H1 (cell line): ENCODE data around the gene GABRG3. TPM values are rescaled to one million over a fixed set of nuclear protein-coding genes. Genes with fewer than 3 reads are reported as not detected.

Source experiments
- CTCF ChIA-PET: fragments of 300-600 bp; sonication (Branson Sonifier 250); formaldehyde crosslinking; loops from one replicate; lab custom pipeline; 2021; ENCODE audit not compliant: partially characterized antibody; lab: Charles Lee
- POLR2A ChIA-PET: fragments of 300-600 bp; sonication (Branson Sonifier 250); formaldehyde crosslinking; loops from one replicate; lab custom pipeline; 2021; ENCODE audit warnings: inconsistent platforms; ENCODE audit not compliant: partially characterized antibody; lab: Charles Lee
- DNase-seq, 2 experiments: peaks; one replicate each; pipeline versions ENCODE4 v3.0.0 to v3.0.0-alpha.2; 2010 to 2022; ENCODE audit warnings: low spot score in 2 of 2, low read depth in 1 of 2, mixed read lengths in 1 of 2
- FAIRE-seq: peaks from 2 replicates; lab custom pipeline; 2011; peaks lifted over from hg19 to GRCh38; lab: Jason Lieb, UNC
- H2AFZ ChIP-seq: 2 replicates; pipeline ENCODE4 v1.8.1; 2012; ENCODE audit warnings: low read length, inconsistent platforms
- H2AK5ac ChIP-seq: 2 replicates; pipeline ENCODE4 v1.6.1; 2013; ENCODE audit warnings: low read depth, low read length
- H2BK120ac ChIP-seq: replicated peaks from 2 replicates; pipeline ENCODE3; 2013; ENCODE audit warnings: low read depth, low read length, inconsistent platforms
- H2BK12ac ChIP-seq: 2 replicates; pipeline ENCODE4 v1.6.1; 2013; ENCODE audit warnings: low read depth, low read length
- H2BK15ac ChIP-seq: 2 replicates; pipeline ENCODE4 v1.6.1; 2013; ENCODE audit warnings: low read length
- H2BK20ac ChIP-seq: 2 replicates; pipeline ENCODE4 v1.6.1; 2013; ENCODE audit warnings: low read length
- H2BK5ac ChIP-seq: 2 replicates; pipeline ENCODE4 v1.6.1; 2013; ENCODE audit warnings: low read depth, low read length
- H3K14ac ChIP-seq: 2 replicates; pipeline ENCODE4 v1.6.1; 2013; ENCODE audit warnings: inconsistent platforms; ENCODE audit not compliant: insufficient read length
- H3K18ac ChIP-seq: 2 replicates; pipeline ENCODE4 v1.6.1; 2013; ENCODE audit warnings: low read length; ENCODE audit errors: extremely low read depth
- H3K23ac ChIP-seq: 2 replicates; pipeline ENCODE4 v1.6.1; 2013; ENCODE audit warnings: inconsistent platforms; ENCODE audit not compliant: insufficient read length
- H3K23me2 ChIP-seq: 2 replicates; pipeline ENCODE4 v1.6.1; 2013; ENCODE audit warnings: low read depth, low read length
- H3K27ac ChIP-seq: 2 replicates; pipeline ENCODE4 v1.6.1; 2011; ENCODE audit warnings: low read depth, low read length, inconsistent platforms
- H3K27me3 ChIP-seq, 4 experiments: replicated peaks in 1 of 4; 1 replicate in 1 of 4; 2 replicates in 3 of 4; pipeline versions ENCODE4 v1.6.1 to v1.8.1; 2011 to 2013; ENCODE audit warnings: low read length in 3 of 4, mild to moderate bottlenecking in 3 of 4, inconsistent platforms in 2 of 4, mixed read lengths in 2 of 4, moderate library complexity in 1 of 4; ENCODE audit not compliant: control insufficient read depth in 3 of 4, insufficient read depth in 3 of 4; ENCODE audit errors: extremely low read depth in 1 of 4
- H3K36me3 ChIP-seq, 4 experiments: 2 replicates each; pipeline versions ENCODE4 v1.6.1 to v1.8.1; 2011 to 2013; ENCODE audit warnings: mild to moderate bottlenecking in 4 of 4, low read length in 3 of 4, moderate library complexity in 2 of 4, control low read depth in 1 of 4, inconsistent platforms in 1 of 4; ENCODE audit not compliant: insufficient read depth in 4 of 4, control insufficient read depth in 2 of 4
- H3K4ac ChIP-seq: replicated peaks from 2 replicates; pipeline ENCODE3; 2013; ENCODE audit warnings: low read length, low read depth, mixed read lengths, inconsistent platforms; ENCODE audit not compliant: insufficient read length
- H3K4me1 ChIP-seq, 4 experiments: replicated peaks in 1 of 4; 1 replicate in 1 of 4; 2 replicates in 3 of 4; pipeline versions ENCODE4 v1.6.1 to v1.8.1; 2011 to 2013; ENCODE audit warnings: low read length in 3 of 4, inconsistent platforms in 2 of 4, mixed read lengths in 1 of 4; ENCODE audit not compliant: insufficient read depth in 4 of 4, control insufficient read depth in 3 of 4
- H3K4me2 ChIP-seq, 2 experiments: 2 replicates each; pipeline versions ENCODE4 v1.6.1 to v1.8.1; 2011 to 2013; ENCODE audit warnings: low read depth in 2 of 2, low read length in 2 of 2, control low read depth in 1 of 2, inconsistent platforms in 1 of 2, mild to moderate bottlenecking in 1 of 2; ENCODE audit not compliant: insufficient read depth in 1 of 2
- H3K4me3 ChIP-seq, 4 experiments: fragments of 200-600, 300-600 bp in 1 of 4; sonication (generic), shearing (Covaris generic), sonication (Bioruptor Twin) in 1 of 4; 2 replicates each; pipeline versions ENCODE4 v1.5.1 to v1.8.1; 2011 to 2016; ENCODE audit warnings: low read length in 4 of 4, low read depth in 3 of 4, control low read depth in 2 of 4, inconsistent platforms in 2 of 4, mild to moderate bottlenecking in 2 of 4, mixed read lengths in 1 of 4, moderate library complexity in 1 of 4; ENCODE audit not compliant: insufficient read depth in 2 of 4; ENCODE audit errors: extremely low read depth in 1 of 4
- H3K56ac ChIP-seq: replicated peaks from 2 replicates; pipeline ENCODE3; 2013; ENCODE audit warnings: low read depth, mild to moderate bottlenecking, mixed read lengths, low read length, inconsistent platforms; ENCODE audit not compliant: insufficient read length
- H3K79me1 ChIP-seq: 2 replicates; pipeline ENCODE4 v1.6.1; 2013; ENCODE audit warnings: low read depth, low read length, control low read depth
- H3K79me2 ChIP-seq, 2 experiments: 2 replicates each; pipeline versions ENCODE4 v1.6.1 to v1.8.1; 2012 to 2013; ENCODE audit warnings: low read length in 2 of 2, mild to moderate bottlenecking in 2 of 2, inconsistent platforms in 1 of 2; ENCODE audit not compliant: insufficient read depth in 2 of 2, control insufficient read depth in 1 of 2
- H3K9ac ChIP-seq, 4 experiments: replicated peaks in 1 of 4; 1 replicate in 1 of 4; 2 replicates in 3 of 4; pipeline versions ENCODE4 v1.6.1 to v1.8.1; 2011 to 2013; ENCODE audit warnings: low read depth in 3 of 4, low read length in 3 of 4, control low read depth in 2 of 4, mild to moderate bottlenecking in 2 of 4, moderate library complexity in 2 of 4, inconsistent platforms in 1 of 4; ENCODE audit errors: extremely low read depth in 1 of 4
- H3K9me3 ChIP-seq, 2 experiments: 2 replicates each; pipeline versions ENCODE4 v1.6.1 to v1.8.1; 2012 to 2013; ENCODE audit warnings: mild to moderate bottlenecking in 2 of 2, moderate library complexity in 2 of 2, control low read depth in 1 of 2, inconsistent platforms in 1 of 2, low read depth in 1 of 2, low read length in 1 of 2, mixed read lengths in 1 of 2; ENCODE audit not compliant: insufficient read depth in 2 of 2
- H4K20me1 ChIP-seq, 2 experiments: replicated peaks in 1 of 2; 2 replicates each; pipeline versions ENCODE3 to v1.8.1; 2011 to 2013; ENCODE audit warnings: inconsistent platforms in 2 of 2, low read length in 2 of 2, mild to moderate bottlenecking in 1 of 2; ENCODE audit not compliant: insufficient read depth in 2 of 2, control insufficient read depth in 1 of 2
- H4K5ac ChIP-seq: 2 replicates; pipeline ENCODE4 v1.6.1; 2013; ENCODE audit warnings: low read length, low read depth, mixed read lengths, inconsistent platforms; ENCODE audit not compliant: insufficient read length
- H4K8ac ChIP-seq: 2 replicates; pipeline ENCODE4 v1.8.0; 2013; ENCODE audit warnings: mild to moderate bottlenecking, moderate library complexity, low read length, inconsistent platforms; ENCODE audit not compliant: insufficient read depth; ENCODE audit errors: extremely low read depth
- H4K91ac ChIP-seq: replicated peaks from 2 replicates; pipeline ENCODE3; 2013; ENCODE audit warnings: low read length, mixed read lengths, inconsistent platforms; ENCODE audit not compliant: insufficient read length
- ASH2L ChIP-seq: fragments of 200-600, 300-600 bp; sonication (generic); IDR thresholded peaks from one replicate; pipeline ENCODE4 v1.7.1; 2017; ENCODE audit warnings: low read length
- ATF3 ChIP-seq: IDR thresholded peaks from 2 replicates; pipeline ENCODE4 v1.6.1; 2011; ENCODE audit warnings: low read depth, mild to moderate bottlenecking, low read length; ENCODE audit not compliant: insufficient read depth
- BACH1 ChIP-seq: IDR thresholded peaks from 2 replicates; pipeline ENCODE4 v1.6.1; 2012; ENCODE audit warnings: low read length, improper control_type of control experiment
- CBX8 ChIP-seq: fragments of 300-800, 300-1000 bp; sonication (generic); IDR thresholded peaks from 2 replicates; pipeline ENCODE4 v1.7.1; 2016; ENCODE audit warnings: low read depth, low read length, borderline replicate concordance
- KDM5A ChIP-seq: fragments of 200-600 bp; IDR thresholded peaks from 2 replicates; pipeline ENCODE4 v1.7.1; 2012; ENCODE audit warnings: mild to moderate bottlenecking, low read length, inconsistent platforms, mixed read lengths
- MAX ChIP-seq: IDR thresholded peaks from 2 replicates; pipeline ENCODE4 v1.6.1; 2012; ENCODE audit warnings: inconsistent platforms
- NANOG ChIP-seq: IDR thresholded peaks from 2 replicates; pipeline ENCODE4 v1.6.1; 2011; ENCODE audit warnings: low read length, low read depth, mild to moderate bottlenecking, inconsistent platforms; ENCODE audit not compliant: insufficient read depth, poor library complexity, severe bottlenecking
- POLR2A ChIP-seq, 2 experiments: IDR thresholded peaks; 1 replicate in 1 of 2; 2 replicates in 1 of 2; pipeline ENCODE4 v1.6.1; 2011; ENCODE audit warnings: low read depth in 2 of 2, low read length in 2 of 2, mild to moderate bottlenecking in 2 of 2; ENCODE audit errors: control extremely low read depth in 1 of 2
- SIN3A ChIP-seq, 2 experiments: IDR thresholded peaks in 1 of 2; conservative IDR thresholded peaks in 1 of 2; 2 replicates each; pipeline ENCODE4 v1.6.1; 2011 to 2012; ENCODE audit warnings: low read length in 2 of 2, improper control_type of control experiment in 1 of 2, low read depth in 1 of 2, mild to moderate bottlenecking in 1 of 2
- SIRT6 ChIP-seq: IDR thresholded peaks from one replicate; pipeline ENCODE4 v1.7.1; 2012; ENCODE audit warnings: low read length, inconsistent platforms
- SIX5 ChIP-seq: IDR thresholded peaks from 2 replicates; pipeline ENCODE4 v1.6.1; 2011; ENCODE audit warnings: mild to moderate bottlenecking, low read depth, low read length
- SUZ12 ChIP-seq: fragments of 200-600 bp; sonication (generic); IDR thresholded peaks from 2 replicates; pipeline ENCODE4 v1.6.1; 2012; ENCODE audit warnings: mild to moderate bottlenecking, inconsistent platforms, low read length, moderate library complexity, mixed read lengths
- TAF1 ChIP-seq: IDR thresholded peaks from 2 replicates; pipeline ENCODE4 v1.6.1; 2011; ENCODE audit warnings: mild to moderate bottlenecking, low read depth, low read length
- TCF12 ChIP-seq: IDR thresholded peaks from 2 replicates; pipeline ENCODE4 v1.6.1; 2011; ENCODE audit warnings: low read depth, mild to moderate bottlenecking, low read length
- ZNF274 ChIP-seq: IDR thresholded peaks from 2 replicates; pipeline ENCODE4 v1.7.0; 2012; ENCODE audit warnings: low read length, borderline replicate concordance; ENCODE audit errors: extremely low read depth
- WGBS, 2 experiments: shearing (Covaris generic) in 1 of 2; methylation state at CpG; one replicate each; pipeline versions ENCODE4 v1.1.6 to v1.1.7; 2013 to 2015; ENCODE audit warnings: low lambda C conversion rate in 2 of 2, mixed read lengths in 2 of 2, inconsistent platforms in 1 of 2, low coverage in 1 of 2, missing lambda C conversion rate in 1 of 2; ENCODE audit not compliant: insufficient replicate concordance in 2 of 2, insufficient coverage in 1 of 2, insufficient read length in 1 of 2; ENCODE audit errors: extremely low coverage in 1 of 2, missing lambda C conversion rate in 1 of 2; 5-methylcytosine and 5-hydroxymethylcytosine counted together
- polyA plus RNA-seq, 7 experiments: library from polyadenylated mRNA; depleted of rRNA in 3 of 7; stranded (reverse) in 5 of 7; unstranded in 2 of 7; fragments of >200 nt in 5 of 7; fragments of 200-250 nt in 2 of 7; gene quantifications; 1 replicate in 5 of 7; 2 replicates in 1 of 7; 4 replicates in 1 of 7; pipeline versions ENCODE4 v1.2.1 to v1.2.3, GENCODE V29; 2011 to 2013; ENCODE audit warnings: missing spikeins in 2 of 7, mixed read lengths in 2 of 7
- total RNA-seq: library from RNA; stranded (reverse); fragmentation: NEBNext Ultra II Directional; extraction: Animal tissue kit (Norgen Biotek cat#: 25700); gene quantifications from 2 replicates; pipeline ENCODE4 v1.2.1, GENCODE V29; 2021

Gene GABRG3
- total and polyA plus RNA-seq, 2 of the 8 experiments (the other 6 are each of a cell fraction or from before 2014, with no cell fraction given), result 0.17 to 0.80 TPM

- Histone ChIP-seq H2BK120ac (no peak overlapping the region), H4K20me1 (no peaks in the 10 kb centered on the region), H3K9me3 (no peaks in the 10 kb centered on the region), H2BK20ac (no peak overlapping the region), H4K5ac (no peak overlapping the region), H3K79me1 (no peaks in the 10 kb centered on the region), H3K4me1 (no peaks in the 10 kb centered on the region), H3K79me2 (no peaks in the 10 kb centered on the region), H2BK5ac (no peak overlapping the region), H3K23me2 (no peaks in the 10 kb centered on the region), H3K4me3 (no peak overlapping the region), H4K8ac (no peak overlapping the region), H3K4me2 (no peak overlapping the region), H3K4ac (no peak overlapping the region), H3K27me3 (no peaks in the 10 kb centered on the region), H2AFZ (no peak overlapping the region), H3K27ac (no peak overlapping the region), H2BK15ac (no peak overlapping the region), H4K91ac (no peak overlapping the region), H3K56ac (no peak overlapping the region), H3K14ac (no peak overlapping the region), H3K9ac (no peak overlapping the region), H2BK12ac (no peak overlapping the region), H3K36me3 (no peaks in the 10 kb centered on the region), H2AK5ac (no peak overlapping the region), H3K23ac (no peak overlapping the region), H3K18ac (no peak overlapping the region)
- 93% methylated on average over 2 of the region's 2 CpGs; no CpG with 5 or more reads in 1 of the 2 experiments for WGBS, 2 experiments
- CTCF ChIA-PET, result interaction anchor here (0.6 to 1.6 kb wide), 3 partner anchors 42 to 225 kb away, joined by 3 to 4 read pairs (median 3); no protein-coding TSS in a partner anchor
- POLR2A ChIA-PET, result no interaction called here
- DNase-seq (no peak), FAIRE-seq (no peak)
- TF ChIP-seq SIRT6 (no peak), SIN3A (conservative IDR thresholded peaks at IDR 0.05 in 1 of 2, IDR thresholded peaks at IDR 0.05 in 1 of 2; ENCODE audit: low read depth in 1 of 2, low read length in 2 of 2) (no peak), ASH2L (no peak), BACH1 (no peak), ZNF274 (no peak), SUZ12 (no peak), MAX (no peak), ATF3 (no peak), KDM5A (no peak), TCF12 (no peak), NANOG (no peak), SIX5 (no peak), POLR2A (IDR thresholded peaks at IDR 0.05; ENCODE audit: control extremely low read depth in 1 of 2, low read depth in 2 of 2, low read length in 2 of 2) (no peak), TAF1 (no peak), CBX8 (no peak)
Measured at GRCh38 chr15:27133249-27133648, 162.3 kb downstream of the GABRG3 start.
